Activated T-helper 9 cell treated with anti-CD3 and anti-CD28 coated beads, Interleukin-2, amount 50 U/mL, for 16 hours (primary cell): ENCODE results near the gene LRRC25.
A peak's percentile ranks its signal among the peaks of the same experiment; 100 is the strongest.

ENCODE experiments used
- DNase-seq: peaks from one replicate; pipeline ENCODE4 v3.0.0-alpha.2; 2020; ENCODE audit warnings: low read depth

Gene LRRC25

DNA sequence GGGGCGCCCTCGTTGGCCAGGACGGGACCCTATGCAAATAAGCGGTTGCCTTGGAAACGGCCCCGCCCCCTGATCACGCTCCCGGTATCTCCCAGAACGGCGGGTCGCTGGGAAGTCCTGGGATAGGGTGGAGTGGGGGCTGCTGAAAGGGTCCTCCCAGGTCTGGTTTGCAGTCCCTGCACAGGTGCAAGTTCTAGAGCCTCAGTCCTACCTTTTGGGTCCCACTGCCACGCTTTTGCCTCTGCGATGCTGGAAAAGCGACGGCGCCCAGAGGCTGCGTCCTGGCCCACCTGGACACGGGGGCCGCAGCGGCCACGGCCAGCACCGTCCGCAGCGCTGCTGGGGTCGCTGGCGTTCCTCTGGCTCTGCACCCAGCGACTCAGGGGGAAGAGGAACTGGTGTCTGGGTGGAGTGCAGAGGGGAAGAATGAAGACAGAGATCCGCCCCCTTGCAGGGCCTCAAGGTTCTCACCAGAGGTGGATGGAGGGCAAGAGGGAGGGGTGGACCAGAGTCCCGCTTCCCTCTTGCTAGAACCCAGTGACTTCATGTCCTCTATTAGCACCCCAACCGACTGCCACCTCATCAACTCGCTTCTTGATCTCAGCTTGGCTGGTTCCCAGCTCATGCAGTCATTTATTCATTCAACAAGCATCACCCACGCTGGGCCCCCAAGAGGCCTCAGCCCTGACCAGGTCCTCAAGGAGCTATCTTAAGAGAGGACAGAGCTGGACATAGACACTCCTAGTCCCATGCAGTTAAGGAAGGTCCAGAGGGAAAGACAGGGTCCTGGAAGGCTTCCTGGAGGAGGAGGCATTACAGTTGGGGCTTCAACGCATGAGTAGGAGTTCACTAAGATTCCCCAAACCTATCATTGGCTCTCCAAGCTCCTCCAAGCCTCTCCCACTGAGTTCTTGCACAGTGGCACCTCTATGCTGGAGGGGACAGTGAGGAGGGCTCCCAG, at the start of gene LRRC25:
Gene LRRC25 (minus strand): TSS at position 381 of the 961 bp plus-strand sequence. CDS start 659 bp downstream, outside the sequence.
- no peak for DNase-seq

DNA sequence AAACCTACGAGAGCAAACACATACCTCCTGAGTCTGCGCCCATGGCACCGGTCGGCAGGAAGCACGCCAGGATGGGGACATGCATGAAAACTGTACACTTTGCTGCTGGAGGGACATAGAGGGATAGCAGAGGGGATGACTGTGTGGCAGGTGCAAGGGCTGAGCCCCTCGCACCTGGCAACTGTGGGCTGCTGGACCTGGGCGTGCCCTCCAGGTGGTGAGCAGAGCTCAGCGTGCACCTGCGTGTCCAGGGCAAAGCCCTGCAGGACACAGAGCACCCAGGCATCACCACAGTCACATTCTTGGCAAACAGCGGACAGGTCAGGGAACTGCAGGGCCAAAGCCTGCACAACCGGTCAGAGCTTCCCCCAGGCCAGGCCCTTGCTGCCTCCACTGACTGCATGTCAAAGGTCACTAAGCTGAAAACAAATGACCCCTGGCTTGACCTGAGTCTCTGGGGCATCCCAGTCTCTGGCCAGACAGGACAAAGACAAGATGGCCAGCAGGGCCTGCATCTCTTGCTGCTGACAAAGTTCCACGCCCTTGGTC, 49.5 kb upstream of the LRRC25 start:
- DNase-seq = no peak

DNA sequence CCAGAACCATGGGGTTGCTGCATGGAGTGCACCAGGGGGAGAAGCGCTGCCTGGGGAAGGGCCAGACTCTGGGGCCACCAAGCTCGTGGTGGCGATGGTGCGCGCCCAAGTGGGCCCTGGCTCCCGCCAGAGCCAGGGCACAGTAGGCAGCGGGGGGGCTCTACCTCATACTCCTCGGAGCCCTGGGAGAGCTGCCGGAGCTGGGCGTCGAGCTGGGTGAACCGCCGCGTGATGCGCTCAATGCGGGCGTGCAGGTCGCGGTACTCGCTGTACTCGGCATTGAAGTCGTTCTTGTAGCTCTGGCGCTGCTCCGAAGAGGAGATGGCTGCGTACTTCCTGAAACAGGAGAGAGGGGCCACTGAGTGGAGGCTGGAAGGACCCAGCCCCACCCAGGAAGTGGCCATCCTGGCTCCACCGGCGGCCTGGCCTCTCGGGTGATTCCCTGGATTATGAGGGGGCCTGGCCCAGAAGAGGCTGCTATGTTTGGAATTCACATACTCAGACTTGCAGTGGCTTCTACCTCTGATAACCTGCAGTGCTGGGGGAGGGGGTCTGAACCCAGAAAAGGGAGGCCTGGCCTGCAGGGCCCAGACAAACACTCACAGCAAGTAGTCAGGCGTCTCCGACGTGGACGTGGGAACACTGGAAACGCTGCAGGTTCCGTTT, 48.9 kb upstream of the LRRC25 start:
- no peak for DNase-seq

DNA sequence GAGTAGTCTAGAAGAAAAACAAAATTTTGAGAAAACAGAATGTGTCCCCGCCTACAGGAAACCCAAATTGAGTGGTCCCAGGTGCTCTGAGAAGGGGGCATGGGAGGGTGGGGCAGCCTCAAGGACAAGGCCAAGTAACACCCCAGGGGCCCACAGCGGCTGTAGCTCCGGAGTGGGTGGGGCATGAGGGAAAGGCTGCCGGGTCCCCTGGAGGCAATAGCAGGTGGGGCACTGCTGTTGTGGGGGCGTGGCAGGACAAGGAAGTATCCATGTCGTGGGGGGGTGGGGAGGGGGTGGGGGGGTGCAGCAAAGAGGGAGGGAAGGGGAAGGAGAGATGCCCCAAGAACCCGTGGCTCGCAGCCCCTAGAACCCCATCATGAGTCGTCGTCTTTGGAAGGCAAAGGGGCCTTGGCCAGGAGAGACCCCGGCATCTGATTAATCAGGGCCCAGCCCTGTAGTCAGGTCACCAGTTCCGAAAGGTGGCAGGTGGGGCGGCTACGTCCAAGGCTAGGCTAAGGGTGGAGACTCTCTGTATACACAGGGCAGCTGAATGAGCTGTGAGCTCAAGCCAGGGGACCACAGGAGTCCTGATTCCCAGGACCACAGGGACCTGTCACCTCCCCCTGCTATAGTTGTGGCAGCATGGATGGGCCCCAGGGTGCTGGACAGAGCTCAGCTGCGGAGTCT, 48.0 kb upstream of the LRRC25 start:
- no peak for DNase-seq

DNA sequence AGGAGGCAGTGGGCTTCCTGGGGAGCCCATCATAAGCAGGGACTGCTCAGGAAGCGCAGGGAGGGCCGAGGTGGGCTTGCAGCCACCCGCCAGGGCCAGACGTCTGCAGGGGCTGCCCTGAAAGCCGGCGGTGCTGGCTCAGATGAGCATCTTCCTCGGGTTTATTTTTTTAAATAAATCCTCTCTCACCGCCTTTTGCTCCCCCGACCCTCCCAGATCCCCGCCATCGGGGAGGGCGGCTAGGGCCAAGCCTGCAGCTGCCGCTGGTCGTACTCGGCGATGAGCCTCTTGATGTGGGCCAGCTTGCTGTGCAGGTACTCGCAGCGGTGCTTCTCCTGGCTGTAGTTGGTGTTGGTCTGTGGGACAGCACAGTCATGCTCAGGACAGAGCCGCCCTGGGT, 47.1 kb upstream of the LRRC25 start:
- DNase-seq = no peak

DNA sequence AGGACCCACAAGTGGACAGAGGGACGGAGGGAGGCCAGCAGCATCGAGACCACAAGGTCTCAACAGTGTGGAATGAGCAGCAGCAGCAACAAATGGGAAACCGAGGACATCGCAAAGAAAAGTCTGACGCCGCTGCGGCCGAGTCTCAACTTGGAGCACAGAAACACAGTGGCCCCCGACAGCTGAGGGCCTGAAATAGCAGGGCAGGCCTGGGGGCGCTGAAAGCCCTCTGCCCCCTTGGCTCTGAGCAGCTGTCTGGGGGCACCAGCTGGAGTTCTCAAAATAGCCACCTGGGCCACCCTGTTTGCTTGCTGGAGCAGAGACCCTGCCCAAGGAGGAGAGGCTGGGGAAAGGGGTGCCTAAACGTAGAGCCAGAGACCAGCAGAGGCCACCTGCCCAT, 46.4 kb upstream of the LRRC25 start:
- no peak for DNase-seq

DNA sequence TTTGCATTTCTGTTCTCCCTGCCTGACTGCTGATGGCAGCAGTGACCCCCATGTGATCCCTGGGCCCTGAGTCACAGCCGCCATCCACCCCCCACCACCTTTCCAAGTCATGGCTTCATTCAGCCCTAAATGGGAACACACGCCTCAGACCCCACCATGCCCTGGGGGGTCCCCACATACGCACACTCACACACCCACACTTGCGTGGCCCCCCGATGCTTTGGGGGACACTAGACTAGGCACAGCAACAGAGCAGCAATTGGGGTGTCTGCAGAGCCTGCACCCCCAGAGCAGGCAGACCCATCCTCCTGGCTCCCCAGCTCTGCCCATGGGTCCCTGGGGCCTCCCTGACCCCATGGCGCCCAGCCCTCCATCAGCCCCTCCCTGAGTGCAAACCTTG, 46.0 kb upstream of the LRRC25 start:
- DNase-seq = no peak

DNA sequence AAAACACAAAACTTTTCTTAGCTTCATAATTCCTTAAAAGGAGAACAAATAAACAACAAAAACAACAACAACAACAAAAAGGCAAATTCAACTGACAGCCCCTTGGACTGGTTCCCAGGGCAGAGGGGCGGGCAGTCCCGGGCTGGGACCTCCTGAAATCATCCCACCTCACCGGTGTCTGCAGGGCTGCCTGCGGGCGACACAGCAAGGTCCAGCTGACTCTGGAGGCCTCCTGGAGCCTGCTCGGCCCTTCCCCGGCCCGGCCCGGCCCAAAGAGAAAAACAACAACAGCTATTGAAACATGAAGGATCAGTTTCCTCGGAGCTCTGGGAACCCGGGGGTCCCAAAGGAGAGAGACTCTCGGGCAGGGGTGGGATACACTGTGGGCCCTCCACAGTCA, 45.5 kb upstream of the LRRC25 start:
- DNase-seq = no peak

DNA sequence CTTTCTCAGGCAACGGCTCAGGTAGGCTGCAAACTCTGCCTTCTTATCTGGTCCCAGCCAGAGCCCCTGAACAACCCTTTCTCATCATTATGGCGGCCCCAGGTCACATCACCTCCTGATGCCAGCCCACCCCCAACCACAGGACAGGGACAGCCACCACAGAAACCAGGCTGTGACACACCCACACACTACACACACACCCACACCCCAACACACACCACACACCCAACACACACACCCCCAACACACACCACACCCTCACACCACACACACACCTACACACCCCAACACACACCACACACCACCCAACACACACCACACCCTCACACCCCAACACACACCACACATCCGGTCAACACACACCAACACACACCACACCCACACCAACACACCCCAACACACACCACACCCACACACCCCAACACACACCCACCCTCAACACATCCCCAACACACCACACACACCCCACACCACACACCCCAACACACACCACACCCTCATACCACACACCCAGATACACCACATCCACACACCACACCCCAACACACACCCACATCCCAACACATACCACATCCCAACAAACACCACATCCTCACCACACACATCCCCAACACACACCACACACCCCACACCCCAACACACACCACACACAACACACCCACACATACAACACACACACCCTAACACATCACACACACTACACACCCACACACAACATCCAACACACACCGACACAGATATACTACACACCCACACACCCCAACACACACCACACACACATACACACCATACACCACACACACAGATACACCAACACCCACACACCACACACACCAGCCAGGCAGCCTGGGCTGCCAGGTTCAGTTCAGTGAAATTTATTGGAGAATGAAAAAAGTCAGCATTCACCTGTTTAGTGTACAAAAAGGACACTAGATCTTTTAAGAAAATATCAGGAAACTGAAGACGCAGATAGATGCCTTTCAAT, 44.7 kb upstream of the LRRC25 start:
- no peak for DNase-seq

DNA sequence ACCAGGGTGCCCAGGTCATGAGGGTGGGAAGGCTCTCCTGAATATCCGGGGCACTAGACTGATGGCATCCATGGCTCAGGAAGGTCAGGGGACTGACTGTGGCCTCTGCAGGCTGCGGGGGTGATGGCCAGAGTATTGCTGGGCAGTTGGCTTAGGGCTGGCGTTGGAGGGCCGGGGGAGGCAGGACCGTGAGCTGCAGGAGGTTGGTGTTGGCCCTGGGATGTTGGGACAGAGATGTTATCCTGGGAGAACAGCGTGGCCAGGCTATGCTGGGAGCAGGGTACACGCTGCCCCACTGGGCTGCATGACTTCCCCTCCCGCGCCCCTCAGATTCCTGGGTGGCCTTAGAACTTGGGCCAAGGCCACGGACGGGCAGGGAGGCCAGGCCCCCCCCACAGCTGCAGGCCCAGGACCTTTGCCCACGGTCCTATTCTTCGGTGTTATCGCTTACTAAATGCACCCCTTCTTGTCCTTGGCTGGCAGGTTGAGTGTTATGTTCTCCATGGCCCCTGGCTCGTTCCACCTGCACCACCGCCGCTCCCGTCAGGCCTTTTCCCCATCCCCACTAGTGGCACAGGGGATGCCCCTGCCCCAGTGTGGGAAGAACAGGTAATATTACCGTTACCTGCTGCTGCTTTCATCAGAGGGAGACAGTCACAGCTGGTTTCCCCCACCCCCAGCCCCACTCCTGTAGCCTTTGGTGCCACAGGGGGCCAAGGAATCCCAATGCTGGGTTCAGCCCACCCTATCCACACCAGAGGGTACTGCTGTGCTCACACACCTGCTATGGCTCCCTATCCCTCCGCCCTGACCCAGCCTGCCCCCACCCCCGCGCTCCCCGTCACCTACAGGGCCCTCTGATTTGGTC, 43.7 kb upstream of the LRRC25 start:
- no peak for DNase-seq

DNA sequence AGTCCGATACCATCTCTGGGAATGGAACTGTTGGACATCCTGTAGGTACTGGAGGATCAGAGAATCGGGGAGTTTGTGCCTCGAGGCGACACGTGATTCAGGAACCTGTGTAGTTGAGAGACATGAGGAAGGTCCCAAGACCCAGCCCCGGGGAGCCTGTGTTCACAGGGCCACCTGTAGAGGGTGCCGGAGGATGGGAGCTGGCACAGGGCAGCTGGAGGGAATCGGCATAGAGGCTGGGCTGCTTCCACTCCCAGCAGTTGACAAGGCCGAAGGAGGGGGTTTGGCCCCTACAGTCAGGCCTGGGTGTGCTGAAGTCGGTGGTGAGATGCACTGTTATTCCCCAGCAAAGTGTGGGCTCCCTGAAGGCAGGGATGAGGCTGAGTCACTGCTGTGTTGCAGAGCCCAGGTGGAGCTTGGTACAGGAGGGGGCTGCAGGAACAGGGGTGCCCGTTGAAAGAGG, 43.0 kb upstream of the LRRC25 start:
- DNase-seq = no peak

DNA sequence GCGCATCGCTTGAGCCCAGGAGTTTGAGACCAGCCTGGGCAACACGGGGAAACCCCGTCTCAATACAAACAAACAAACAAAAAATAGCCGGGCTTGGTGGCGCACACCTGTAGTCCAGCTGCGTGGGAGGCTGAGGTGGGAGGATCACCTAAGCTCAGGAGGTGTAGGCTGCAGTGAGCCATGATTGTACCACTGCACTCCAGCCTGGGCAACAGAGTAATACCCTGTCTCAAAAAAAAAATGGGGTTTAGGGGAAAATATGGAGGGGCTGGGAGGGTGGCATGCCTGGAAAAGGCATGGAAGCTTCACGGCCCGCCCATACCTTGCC, 42.5 kb upstream of the LRRC25 start:
- DNase-seq = no peak

DNA sequence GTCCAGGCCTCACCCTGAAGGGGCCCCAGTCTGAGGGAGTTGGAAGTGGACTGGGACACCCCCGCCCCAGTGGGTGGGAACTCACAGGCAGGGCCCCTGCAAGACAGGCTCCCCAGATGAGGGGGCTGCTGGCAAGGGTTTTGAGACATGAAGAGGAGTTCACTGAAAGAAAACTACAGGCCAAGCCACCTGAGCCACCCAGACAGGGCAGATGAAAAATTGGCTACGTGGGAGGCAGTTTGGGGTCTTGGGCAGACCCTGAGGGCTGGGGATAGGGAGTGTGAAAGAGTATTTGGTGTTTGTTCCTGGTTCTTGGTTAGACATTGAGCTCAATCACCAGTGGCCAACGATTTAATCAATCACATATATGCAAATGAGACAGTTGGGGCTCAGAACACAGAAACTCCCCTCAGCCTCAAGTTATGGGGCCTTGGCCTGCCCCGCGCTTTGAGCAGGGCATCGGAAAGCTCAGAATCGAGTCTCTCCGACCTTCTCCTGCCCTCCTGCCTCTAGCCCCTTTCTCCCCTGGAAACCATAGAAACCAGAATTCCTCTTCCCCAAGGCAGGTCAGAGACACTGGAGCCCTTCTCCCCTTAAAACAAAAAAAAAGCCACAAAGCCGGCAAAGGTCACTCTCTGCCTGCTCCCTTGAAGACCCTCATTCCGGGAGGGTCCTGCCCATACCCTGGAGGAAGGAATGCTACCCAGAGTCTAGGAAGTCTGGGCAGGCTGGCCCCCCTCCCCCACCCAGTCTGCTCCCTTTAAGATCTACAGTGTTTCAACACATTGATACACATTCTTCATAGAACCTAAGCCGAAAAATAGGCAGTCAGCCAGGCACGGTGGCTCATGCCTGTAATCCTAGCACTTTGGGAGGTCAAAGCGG, 41.8 kb upstream of the LRRC25 start:
- no peak for DNase-seq

DNA sequence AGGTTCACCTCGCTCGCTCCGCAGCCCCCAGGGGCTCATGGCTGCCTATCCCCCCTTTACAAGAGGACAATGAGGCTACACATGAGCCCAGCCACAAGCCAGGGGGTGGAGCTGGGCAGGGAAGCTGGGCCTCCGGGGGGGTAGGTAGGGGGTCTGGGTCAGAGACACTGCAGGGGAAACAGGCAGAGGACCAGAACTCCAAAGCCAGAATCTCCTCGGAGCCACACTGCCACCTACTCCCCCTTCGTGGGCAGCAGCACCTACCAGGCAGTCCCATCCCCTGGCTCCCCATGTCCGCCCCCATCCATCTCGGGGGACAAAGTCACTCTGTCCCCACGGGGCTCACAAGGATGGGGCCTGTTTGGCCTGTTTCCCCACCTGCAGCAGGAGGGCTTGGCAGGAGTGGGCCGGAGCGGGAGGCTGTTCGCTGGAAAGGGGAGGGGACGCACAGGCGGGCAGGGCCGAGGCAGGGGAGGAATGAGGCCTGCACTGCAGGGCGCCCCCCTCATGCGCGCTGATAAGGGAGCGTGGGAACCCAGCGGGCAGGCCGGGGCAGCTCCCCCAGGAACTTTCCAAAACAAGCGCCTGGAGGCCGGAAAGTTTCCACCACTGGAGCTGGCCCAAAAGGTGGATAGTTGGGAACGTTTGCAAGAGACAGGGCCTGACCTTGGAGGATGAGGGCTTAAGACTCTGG, 41.1 kb upstream of the LRRC25 start:
- no peak for DNase-seq

DNA sequence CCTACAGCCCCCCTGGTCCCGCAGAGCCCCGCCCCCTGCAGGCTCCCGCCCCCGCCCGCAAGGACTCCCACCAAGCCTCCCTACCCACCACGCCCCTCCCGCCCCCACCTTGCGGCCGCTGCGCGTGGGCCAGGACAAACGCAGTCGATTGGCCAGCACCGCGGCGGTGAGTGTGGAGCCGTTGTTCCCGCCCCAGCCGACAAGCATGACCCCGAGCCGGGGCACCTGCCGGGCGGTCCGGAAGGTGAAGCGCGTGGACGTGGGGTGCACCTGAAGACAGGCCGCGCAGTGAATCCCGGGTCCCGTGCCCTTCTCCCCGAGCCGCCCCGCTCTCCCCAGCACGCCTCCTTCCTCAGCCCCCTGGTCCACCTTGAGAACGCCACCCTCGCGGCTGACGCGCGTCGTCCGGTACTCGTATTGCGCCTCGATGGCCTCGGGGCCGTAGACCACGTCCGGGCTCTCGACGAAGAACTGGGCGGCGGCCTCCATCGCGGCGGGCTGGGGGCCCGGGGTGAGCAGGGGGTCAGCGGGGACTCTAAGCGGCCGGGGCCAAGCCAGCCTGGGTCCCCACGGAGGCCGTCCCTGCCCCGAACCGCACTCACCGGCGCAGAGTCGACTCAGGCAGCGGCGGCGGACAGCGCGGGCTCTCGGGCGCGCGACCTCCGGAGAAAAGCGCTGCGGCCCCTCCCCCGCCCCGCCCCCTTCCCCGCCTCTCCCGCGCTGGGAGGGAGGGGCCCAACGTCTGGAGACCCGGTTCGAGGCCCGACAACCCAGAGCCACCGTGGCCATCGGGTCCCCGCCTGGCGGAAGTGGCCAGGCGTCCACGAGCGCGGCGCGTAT, 40.3 kb upstream of the LRRC25 start, which contains the start of gene ISYNA1:
Gene ISYNA1 (minus strand): TSS at position 643 of the 840 bp plus-strand sequence. CDS start 154 bp downstream, at position 489.
- peak; percentile 43 for DNase-seq

DNA sequence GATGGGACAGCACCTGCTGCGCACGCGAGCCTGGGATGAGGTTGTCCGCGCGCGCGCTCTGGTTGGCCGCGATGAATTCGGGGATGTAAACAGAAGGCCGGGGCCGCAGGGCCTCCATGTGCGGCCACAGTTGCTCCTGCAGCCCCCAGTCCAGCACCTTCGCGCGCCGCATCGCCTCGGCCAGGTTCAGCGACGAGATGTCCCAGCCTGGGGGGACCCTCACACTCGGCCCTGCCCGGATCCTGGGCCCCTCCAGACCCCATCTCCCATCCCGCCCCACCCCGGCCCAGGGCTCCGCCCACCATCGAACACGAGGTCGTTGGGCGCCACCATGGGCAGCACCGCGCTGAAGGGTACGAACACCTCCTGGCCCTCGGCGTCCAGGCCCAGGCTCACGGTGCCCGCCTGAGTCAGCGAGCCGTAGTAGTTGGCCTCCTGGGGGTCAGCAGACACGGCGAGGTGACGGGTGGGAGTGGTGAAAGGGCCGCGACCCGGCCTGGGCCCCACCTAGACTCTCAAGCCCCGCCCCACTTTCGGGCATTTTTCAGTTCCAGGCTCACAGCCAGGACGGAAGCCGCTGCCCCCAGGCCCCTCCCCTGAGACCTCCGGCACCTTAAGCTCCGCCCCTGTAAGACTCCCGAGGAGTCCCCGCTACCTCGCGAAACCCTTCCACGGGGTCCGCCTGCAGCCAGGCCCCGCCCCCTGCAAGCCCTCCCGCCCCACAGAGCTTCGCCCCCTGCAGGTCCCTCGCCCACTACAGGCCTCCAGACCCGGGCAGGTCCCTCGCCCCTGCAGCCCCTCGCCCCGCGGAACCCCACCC, 39.5 kb upstream of the LRRC25 start:
- peak; percentile 58 for DNase-seq
